Gastrocnemius medialis (tissue), 4 donors: ENCODE data around the gene NES. TPM values are rescaled to one million over a fixed set of nuclear protein-coding genes. Genes with fewer than 3 reads are reported as not detected.

Source experiments
- ATAC-seq, 2 donors: fragments of 150-250 bp; one replicate each; pipeline ENCODE4 v1.9.1; 2016
- DNase-seq, 2 donors: peaks; one replicate each; pipeline ENCODE4 v3.0.0-alpha.2; 2019
- H3K27ac ChIP-seq, 4 donors: fragments of 200-600 bp; sonication (generic); 1 replicate in 1 of 4; 2 replicates in 3 of 4; pipeline ENCODE4 v1.5.1; 2016 to 2018; ENCODE audit warnings: mild to moderate bottlenecking in 2 of 4, moderate library complexity in 1 of 4
- H3K27me3 ChIP-seq, 3 donors: fragments of 200-600 bp; sonication (generic) in 2 of 3; 1 replicate in 1 of 3; 2 replicates in 2 of 3; pipeline versions ENCODE4 v1.5.1 to v1.6.0; 2016 to 2019; ENCODE audit warnings: mild to moderate bottlenecking in 1 of 3, moderate library complexity in 1 of 3
- H3K36me3 ChIP-seq, 2 donors: fragments of 200-600 bp; sonication (generic) in 1 of 2; one replicate each; pipeline ENCODE4 v1.5.1; 2017 to 2018
- H3K4me1 ChIP-seq, 2 donors: fragments of 200-600 bp; sonication (generic) in 1 of 2; one replicate each; pipeline ENCODE4 v1.5.1; 2016 to 2017; ENCODE audit warnings: mild to moderate bottlenecking in 2 of 2
- H3K4me3 ChIP-seq, 4 donors: fragments of 200-600 bp; sonication (generic) in 3 of 4; 1 replicate in 1 of 4; 2 replicates in 3 of 4; pipeline ENCODE4 v1.5.1; 2016 to 2019; ENCODE audit warnings: mild to moderate bottlenecking in 2 of 4
- H3K9me3 ChIP-seq, 3 donors: fragments of 200-600 bp; sonication (generic) in 2 of 3; 1 replicate in 1 of 3; 2 replicates in 2 of 3; pipeline ENCODE4 v1.5.1; 2016 to 2019
- POLR2A ChIP-seq, 2 donors: fragments of 450-650 bp; IDR thresholded peaks; one replicate each; pipeline ENCODE4 v1.6.1; 2017; ENCODE audit warnings: antibody characterized with exemption in 2 of 2, mild to moderate bottlenecking in 2 of 2, moderate library complexity in 2 of 2
- in situ Hi-C, 4 donors: fragments of 200-750 bp; cut with MboI; loops; one replicate each; pipeline versions ENCODE4 v1.15.0 to v1.8.0; 2017; ENCODE audit warnings: low sequenced_read_pairs in 4 of 4
- intact Hi-C: fragments of 100-400 bp; cut with DNase I; formaldehyde crosslinking; loops from one replicate; pipeline ENCODE4 v1.15.1; 2023; ENCODE audit warnings: low total_unique reads
- total RNA-seq, 4 donors: library from RNA; depleted of rRNA; stranded (reverse); fragments of >200 nt; gene quantifications; one replicate each; pipeline versions ENCODE4 v1.1.0 to v1.2.3, GENCODE V29; 2016
- TF ChIP-seq, protein P1 (sequence below), 5 experiments: fragments of 450-650 bp in 3 of 5; fragments of 200-600 bp in 2 of 5; sonication (generic) in 2 of 5; IDR thresholded peaks in 4 of 5; conservative IDR thresholded peaks in 1 of 5; 1 replicate in 4 of 5; 2 replicates in 1 of 5; pipeline ENCODE4 v1.5.1; 2016 to 2019; ENCODE audit warnings: antibody characterized with exemption in 5 of 5, mild to moderate bottlenecking in 3 of 5, moderate library complexity in 3 of 5

The NES gene
- total RNA-seq, 4 donors from 2014 or later = 13.7 to 60.9 (median 26.4) TPM

DNA sequence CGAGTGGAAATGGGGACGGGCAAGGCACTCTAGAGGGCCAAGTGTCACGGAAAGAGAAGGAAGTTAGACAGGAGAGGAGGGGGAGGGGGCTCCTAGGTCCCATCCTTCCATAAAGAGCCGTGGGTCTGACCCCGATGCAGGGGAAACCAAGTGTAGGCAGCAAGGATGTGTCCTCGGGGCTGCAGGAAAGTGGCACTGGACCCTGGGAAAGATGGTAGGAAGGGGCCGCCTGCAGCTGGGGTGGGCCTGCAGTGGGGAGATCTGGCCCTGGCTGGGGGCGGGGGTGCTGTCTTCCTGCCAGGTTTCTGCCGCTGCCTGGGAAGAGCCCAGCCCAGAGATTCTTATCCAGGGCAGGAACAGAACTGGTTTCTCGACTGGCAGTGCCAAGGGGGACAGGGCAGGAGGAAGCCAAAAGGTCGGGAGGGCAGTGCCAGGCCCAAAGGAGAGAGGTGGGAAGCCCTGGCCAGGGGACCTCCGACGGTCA lies 15.3 kb upstream of the NES start:
- H3K27me3 ChIP-seq = peaks cover 0 to 2% (median 0%) of the 10 kb centered on the region in 3 donors
- no peaks in the 10 kb centered on the region for H3K9me3 ChIP-seq
- no peak overlapping the region for H3K4me3 ChIP-seq
- H3K4me1 ChIP-seq = peaks cover 9 to 13% of the 10 kb centered on the region in 2 donors
- no peak overlapping the region for H3K27ac ChIP-seq
- TF ChIP-seq POLR2A (IDR thresholded peaks at IDR 0.05) = no peak
- TF ChIP-seq, protein P1, sequence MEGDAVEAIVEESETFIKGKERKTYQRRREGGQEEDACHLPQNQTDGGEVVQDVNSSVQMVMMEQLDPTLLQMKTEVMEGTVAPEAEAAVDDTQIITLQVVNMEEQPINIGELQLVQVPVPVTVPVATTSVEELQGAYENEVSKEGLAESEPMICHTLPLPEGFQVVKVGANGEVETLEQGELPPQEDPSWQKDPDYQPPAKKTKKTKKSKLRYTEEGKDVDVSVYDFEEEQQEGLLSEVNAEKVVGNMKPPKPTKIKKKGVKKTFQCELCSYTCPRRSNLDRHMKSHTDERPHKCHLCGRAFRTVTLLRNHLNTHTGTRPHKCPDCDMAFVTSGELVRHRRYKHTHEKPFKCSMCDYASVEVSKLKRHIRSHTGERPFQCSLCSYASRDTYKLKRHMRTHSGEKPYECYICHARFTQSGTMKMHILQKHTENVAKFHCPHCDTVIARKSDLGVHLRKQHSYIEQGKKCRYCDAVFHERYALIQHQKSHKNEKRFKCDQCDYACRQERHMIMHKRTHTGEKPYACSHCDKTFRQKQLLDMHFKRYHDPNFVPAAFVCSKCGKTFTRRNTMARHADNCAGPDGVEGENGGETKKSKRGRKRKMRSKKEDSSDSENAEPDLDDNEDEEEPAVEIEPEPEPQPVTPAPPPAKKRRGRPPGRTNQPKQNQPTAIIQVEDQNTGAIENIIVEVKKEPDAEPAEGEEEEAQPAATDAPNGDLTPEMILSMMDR (IDR thresholded peaks at IDR 0.05 in 4 of 5, conservative IDR thresholded peaks at IDR 0.05 in 1 of 5) = no peak
- H3K36me3 ChIP-seq = no peaks in the 10 kb centered on the region
- intact Hi-C loops (no loop called here), in situ Hi-C loops (loop anchor here in 2 of 4 donors (25.0 kb wide), 2 partner anchors 170 to 195 kb away; partner anchors contain the start of genes INSRR (in 1 of the 2), NTRK1 (in 1 of the 2) and PEAR1 (in 1 of the 2))
- ATAC-seq (no peak), DNase-seq (no peak)

DNA sequence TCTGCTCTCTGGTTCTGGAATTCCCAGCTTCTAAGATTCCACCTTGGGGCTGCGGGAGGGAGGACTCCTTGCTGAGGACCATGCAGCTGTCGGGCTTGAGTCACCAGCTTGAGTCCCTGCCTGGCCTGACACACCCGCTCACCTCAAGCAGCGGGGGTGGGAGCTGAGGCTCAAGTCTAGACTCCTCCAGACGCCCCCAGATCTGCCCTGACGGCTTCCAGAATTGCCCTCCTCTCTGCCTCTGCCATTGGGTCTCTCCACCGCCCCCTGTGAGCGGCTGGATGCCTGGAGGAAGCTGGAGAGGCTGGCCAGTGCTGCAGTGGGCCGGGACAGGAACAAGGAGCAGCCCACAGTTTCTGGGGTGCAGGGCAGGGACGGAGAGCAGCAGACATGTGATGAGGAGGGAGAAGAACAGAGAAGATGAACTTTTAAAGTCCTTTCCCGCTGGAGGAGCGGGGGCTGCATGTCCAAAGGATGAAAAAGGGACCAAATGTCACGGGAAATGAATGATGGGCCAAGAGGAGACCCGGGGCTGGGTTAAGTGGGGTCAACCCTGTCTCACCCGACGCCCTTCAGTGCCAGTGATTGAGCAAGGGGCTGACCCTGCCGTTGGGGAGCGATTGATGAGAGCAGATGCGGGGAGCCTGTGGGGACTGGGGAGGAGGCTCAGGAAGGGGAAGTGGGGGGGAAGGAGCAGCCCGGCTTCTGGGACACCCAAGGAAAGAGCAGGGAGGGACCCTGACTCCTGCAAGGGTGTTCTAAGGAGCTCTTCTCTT lies 14.6 kb upstream of the NES start:
- ATAC-seq (no peak), DNase-seq (no peak)
- Histone ChIP-seq H3K36me3 (no peaks in the 10 kb centered on the region), H3K4me1 (peaks cover 9 to 13% of the 10 kb centered on the region in 2 donors), H3K9me3 (no peaks in the 10 kb centered on the region), H3K27ac (no peak overlapping the region), H3K4me3 (no peak overlapping the region), H3K27me3 (peaks cover 0 to 2% (median 0%) of the 10 kb centered on the region in 3 donors)
- in situ Hi-C loops = loop anchor here in 2 of 4 donors (25.0 kb wide), 2 partner anchors 170 to 195 kb away; partner anchors contain the start of genes INSRR (in 1 of the 2), NTRK1 (in 1 of the 2) and PEAR1 (in 1 of the 2)
- TF ChIP-seq POLR2A (IDR thresholded peaks at IDR 0.05) = no peak
- TF ChIP-seq, protein P1 (IDR thresholded peaks at IDR 0.05 in 4 of 5, conservative IDR thresholded peaks at IDR 0.05 in 1 of 5) = no peak
- intact Hi-C loops = no loop called here

DNA sequence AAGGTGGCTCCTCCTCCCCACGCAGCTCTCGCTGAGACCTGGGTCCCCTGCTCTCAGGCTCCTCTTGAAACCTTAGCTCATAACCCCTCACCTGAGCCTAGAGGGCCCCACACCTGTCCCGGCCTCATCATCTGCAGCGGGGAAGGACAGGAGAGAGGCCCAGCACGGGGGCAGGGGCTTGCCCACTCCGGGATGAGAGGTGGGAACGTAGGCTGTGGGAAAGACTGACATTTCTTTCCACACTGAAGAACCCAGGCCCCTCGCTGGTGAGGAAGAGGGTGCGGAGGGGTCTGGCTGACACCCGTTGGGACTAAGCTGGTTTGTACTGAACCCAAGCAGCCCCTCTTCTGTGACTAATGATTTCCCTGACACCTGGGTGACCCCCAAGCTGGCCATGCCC lies 14.0 kb upstream of the NES start:
- Histone ChIP-seq H3K4me1 (peaks cover 9 to 13% of the 10 kb centered on the region in 2 donors), H3K36me3 (no peaks in the 10 kb centered on the region), H3K4me3 (no peak overlapping the region), H3K27ac (no peak overlapping the region), H3K9me3 (no peaks in the 10 kb centered on the region), H3K27me3 (peaks cover 0 to 2% (median 0%) of the 10 kb centered on the region in 3 donors)
- ATAC-seq = no peak
- no peak for TF ChIP-seq POLR2A (IDR thresholded peaks at IDR 0.05)
- TF ChIP-seq, protein P1 (IDR thresholded peaks at IDR 0.05 in 4 of 5, conservative IDR thresholded peaks at IDR 0.05 in 1 of 5) = no peak
- no peak for DNase-seq
- intact Hi-C loops = no loop called here
- in situ Hi-C loops = loop anchor here in 2 of 4 donors (25.0 kb wide), 2 partner anchors 171 to 196 kb away; partner anchors contain the start of genes INSRR (in 1 of the 2), NTRK1 (in 1 of the 2) and PEAR1 (in 1 of the 2)

DNA sequence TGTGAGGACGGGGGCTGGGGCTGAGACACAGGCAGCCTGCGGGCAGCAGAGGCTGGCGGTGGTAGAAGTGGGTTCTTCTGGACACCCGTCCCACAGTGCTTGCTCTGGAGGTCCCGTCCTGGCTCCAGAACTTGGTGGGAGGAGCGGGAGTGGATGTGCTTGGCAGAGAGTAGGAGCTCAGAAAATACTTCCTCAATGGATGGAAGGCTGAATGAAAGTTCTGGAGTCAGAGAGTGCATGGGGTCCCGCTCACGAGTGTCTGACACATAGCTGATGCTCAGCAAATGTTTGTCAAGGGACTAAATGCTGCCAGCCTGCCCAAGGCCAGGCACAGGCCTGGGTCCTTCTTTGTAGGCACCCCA lies 13.4 kb upstream of the NES start:
- no peak overlapping the region for H3K27ac ChIP-seq
- peaks cover 0 to 2% (median 0%) of the 10 kb centered on the region in 3 donors for H3K27me3 ChIP-seq
- no peaks in the 10 kb centered on the region for H3K9me3 ChIP-seq
- H3K36me3 ChIP-seq = no peaks in the 10 kb centered on the region
- no peak overlapping the region for H3K4me3 ChIP-seq
- TF ChIP-seq, protein P1 (IDR thresholded peaks at IDR 0.05 in 4 of 5, conservative IDR thresholded peaks at IDR 0.05 in 1 of 5) = no peak
- no peak for TF ChIP-seq POLR2A (IDR thresholded peaks at IDR 0.05)
- no peak for DNase-seq
- in situ Hi-C loops = loop anchor here in 2 of 4 donors (25.0 kb wide), 2 partner anchors 172 to 197 kb away; partner anchors contain the start of genes INSRR (in 1 of the 2), NTRK1 (in 1 of the 2) and PEAR1 (in 1 of the 2)
- ATAC-seq = no peak
- peaks cover 9 to 13% of the 10 kb centered on the region in 2 donors for H3K4me1 ChIP-seq
- intact Hi-C loops = no loop called here
